ENCODE data around the gene RRBP1. TPM values are rescaled to one million over a fixed set of nuclear protein-coding genes. Genes with fewer than 3 reads are reported as not detected.

Gene RRBP1
- total and polyA plus RNA-seq, 4 donors, result 75.4 to 202 (median 130) TPM

DNA sequence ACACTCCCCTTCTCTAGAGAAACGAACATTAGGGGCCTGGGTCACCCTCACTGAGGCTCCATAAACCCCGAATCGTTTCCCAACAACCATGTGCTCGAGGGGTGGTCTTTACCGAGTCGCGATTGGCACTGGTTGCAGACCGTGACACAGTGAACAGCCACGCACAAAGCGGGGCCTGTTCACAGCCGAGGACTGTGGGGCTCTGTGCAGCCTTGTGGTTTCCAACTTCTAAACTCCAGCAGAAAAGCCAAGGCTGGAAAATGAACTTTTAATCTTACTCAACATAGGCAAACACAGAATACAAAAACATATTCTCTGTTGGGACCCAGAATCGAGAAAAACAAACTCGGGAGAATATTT is 19.0 kb downstream of the RRBP1 start:
- DNase-seq (ENCODE audit: low spot score), result no peak
- WGBS, result 68% methylated on average over 13 of the region's 13 CpGs
- TF ChIP-seq ATF3 (IDR thresholded peaks at IDR 0.05), result no peak
- TF ChIP-seq RAD21 (IDR thresholded peaks at IDR 0.05), result no peak
- TF ChIP-seq, protein P1, sequence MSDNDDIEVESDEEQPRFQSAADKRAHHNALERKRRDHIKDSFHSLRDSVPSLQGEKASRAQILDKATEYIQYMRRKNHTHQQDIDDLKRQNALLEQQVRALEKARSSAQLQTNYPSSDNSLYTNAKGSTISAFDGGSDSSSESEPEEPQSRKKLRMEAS (IDR thresholded peaks at IDR 0.05), result no peak
- TF ChIP-seq FOXA1 (IDR thresholded peaks at IDR 0.05), result no peak
- no peak for TF ChIP-seq GABPA (IDR thresholded peaks at IDR 0.05 in 1 of 2, conservative IDR thresholded peaks at IDR 0.05 in 1 of 2)
- no peak for TF ChIP-seq HNF4A (conservative IDR thresholded peaks at IDR 0.05)
- no peak for TF ChIP-seq NR2F2 (IDR thresholded peaks at IDR 0.05)
- no peak for TF ChIP-seq FOXA2 (IDR thresholded peaks at IDR 0.05)
- no peak for TF ChIP-seq HNF4G (IDR thresholded peaks at IDR 0.05)
- TF ChIP-seq, protein P2, sequence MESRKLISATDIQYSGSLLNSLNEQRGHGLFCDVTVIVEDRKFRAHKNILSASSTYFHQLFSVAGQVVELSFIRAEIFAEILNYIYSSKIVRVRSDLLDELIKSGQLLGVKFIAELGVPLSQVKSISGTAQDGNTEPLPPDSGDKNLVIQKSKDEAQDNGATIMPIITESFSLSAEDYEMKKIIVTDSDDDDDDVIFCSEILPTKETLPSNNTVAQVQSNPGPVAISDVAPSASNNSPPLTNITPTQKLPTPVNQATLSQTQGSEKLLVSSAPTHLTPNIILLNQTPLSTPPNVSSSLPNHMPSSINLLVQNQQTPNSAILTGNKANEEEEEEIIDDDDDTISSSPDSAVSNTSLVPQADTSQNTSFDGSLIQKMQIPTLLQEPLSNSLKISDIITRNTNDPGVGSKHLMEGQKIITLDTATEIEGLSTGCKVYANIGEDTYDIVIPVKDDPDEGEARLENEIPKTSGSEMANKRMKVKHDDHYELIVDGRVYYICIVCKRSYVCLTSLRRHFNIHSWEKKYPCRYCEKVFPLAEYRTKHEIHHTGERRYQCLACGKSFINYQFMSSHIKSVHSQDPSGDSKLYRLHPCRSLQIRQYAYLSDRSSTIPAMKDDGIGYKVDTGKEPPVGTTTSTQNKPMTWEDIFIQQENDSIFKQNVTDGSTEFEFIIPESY (IDR thresholded peaks at IDR 0.05), result no peak
- TF ChIP-seq TAF1 (conservative IDR thresholded peaks at IDR 0.05), result no peak
- no peak for TF ChIP-seq CTCF (IDR thresholded peaks at IDR 0.05; ENCODE audit: low read depth, low read length, missing input control)

GRCh38 chr20:17662333-17663039 is 19.6 kb downstream of the RRBP1 start:
- H3K27me3 ChIP-seq (ENCODE audit: control insufficient read depth in 4 of 4, insufficient read depth in 4 of 4, low read length in 3 of 4), result no peaks in the 10 kb centered on the region
- no peak overlapping the region for H3K4me3 ChIP-seq (ENCODE audit: low read depth in 1 of 3, low read length in 3 of 3)
- H3K9me3 ChIP-seq (ENCODE audit: control insufficient read depth in 4 of 4, low read length in 3 of 4), result peaks cover 0 to 2% (median 0%) of the 10 kb centered on the region in 4 donors
- no peak for DNase-seq (ENCODE audit: low spot score)
- peak overlapping the region; percentile 46 to 69 for H3K27ac ChIP-seq (ENCODE audit: low read depth in 1 of 2, low read length in 2 of 2)
- no peak overlapping the region for H3K9ac ChIP-seq (ENCODE audit: low read depth in 1 of 2, low read length in 2 of 2)
- peaks cover 1 to 26% (median 20%) of the 10 kb centered on the region in 4 donors for H3K36me3 ChIP-seq (ENCODE audit: control insufficient read depth in 4 of 4, insufficient read depth in 3 of 4, low read depth in 1 of 4, low read length in 3 of 4)
- WGBS, result 55% methylated on average over 10 of the region's 10 CpGs
- H3K4me1 ChIP-seq (ENCODE audit: control insufficient read depth in 4 of 4, insufficient read depth in 4 of 4, low read length in 3 of 4), result peaks cover 14 to 52% (median 45%) of the 10 kb centered on the region in 4 donors
- no peak for TF ChIP-seq FOXA1 (IDR thresholded peaks at IDR 0.05)
- peak; percentile 44 to 51 for TF ChIP-seq RXRA (IDR thresholded peaks at IDR 0.05)
- peak; percentile 32 for TF ChIP-seq YY1 (IDR thresholded peaks at IDR 0.05)
- TF ChIP-seq, protein P1 (IDR thresholded peaks at IDR 0.05), result no peak
- peak; percentile 59 to 70 for TF ChIP-seq HNF4A (conservative IDR thresholded peaks at IDR 0.05)
- TF ChIP-seq SP1 (IDR thresholded peaks at IDR 0.05), result peak; percentile 32
- no peak for TF ChIP-seq GABPA (IDR thresholded peaks at IDR 0.05 in 1 of 2, conservative IDR thresholded peaks at IDR 0.05 in 1 of 2)
- no peak for TF ChIP-seq TAF1 (conservative IDR thresholded peaks at IDR 0.05)
- TF ChIP-seq HNF4G (IDR thresholded peaks at IDR 0.05), result no peak
- no peak for TF ChIP-seq FOXA2 (IDR thresholded peaks at IDR 0.05)
- TF ChIP-seq, protein P2 (IDR thresholded peaks at IDR 0.05), result no peak
- no peak for TF ChIP-seq NR2F2 (IDR thresholded peaks at IDR 0.05)
- TF ChIP-seq EGR1 (IDR thresholded peaks at IDR 0.05; ENCODE audit: low read depth in 2 of 2), result no peak
- TF ChIP-seq CTCF (IDR thresholded peaks at IDR 0.05; ENCODE audit: low read depth, low read length, missing input control), result no peak
- no peak for TF ChIP-seq JUND (IDR thresholded peaks at IDR 0.05)
- no peak for TF ChIP-seq ATF3 (IDR thresholded peaks at IDR 0.05)
- TF ChIP-seq RAD21 (IDR thresholded peaks at IDR 0.05), result no peak

More for the DNA sequence above, 19.0 kb downstream of the RRBP1 start:
- H3K9me3 ChIP-seq (ENCODE audit: control insufficient read depth in 4 of 4, low read length in 3 of 4), result peaks cover 0 to 2% (median 0%) of the 10 kb centered on the region in 4 donors
- H3K9ac ChIP-seq (ENCODE audit: low read depth in 1 of 2, low read length in 2 of 2), result no peak overlapping the region
- H3K4me3 ChIP-seq (ENCODE audit: low read depth in 1 of 3, low read length in 3 of 3), result no peak overlapping the region
- peaks cover 14 to 52% (median 45%) of the 10 kb centered on the region in 4 donors for H3K4me1 ChIP-seq (ENCODE audit: control insufficient read depth in 4 of 4, insufficient read depth in 4 of 4, low read length in 3 of 4)
- H3K27ac ChIP-seq (ENCODE audit: low read depth in 1 of 2, low read length in 2 of 2), result peak overlapping the region; percentile 46 to 69
- H3K36me3 ChIP-seq (ENCODE audit: control insufficient read depth in 4 of 4, insufficient read depth in 3 of 4, low read depth in 1 of 4, low read length in 3 of 4), result peaks cover 1 to 23% (median 18%) of the 10 kb centered on the region in 4 donors
- H3K27me3 ChIP-seq (ENCODE audit: control insufficient read depth in 4 of 4, insufficient read depth in 4 of 4, low read length in 3 of 4), result no peaks in the 10 kb centered on the region
